Measurements from ENCODE around the gene ASF1B.
"Not testable (repeated sequence)": the region's sequence is repeated elsewhere in the genome, so short reads cannot be mapped to it uniquely, and the experiment has no call there.

Gene ASF1B

GRCh38 chr19:14136509-14137281 lies at the start of gene ASF1B:
Gene ASF1B (minus strand): TSS chr19:14136589. CDS start chr19:14136456, 133 bp downstream.
- peak; percentile 99 for DNase-seq

GRCh38 chr19:14185691-14186090 lies 49.3 kb upstream of the ASF1B start:
- not testable (repeated sequence) for DNase-seq

DNA sequence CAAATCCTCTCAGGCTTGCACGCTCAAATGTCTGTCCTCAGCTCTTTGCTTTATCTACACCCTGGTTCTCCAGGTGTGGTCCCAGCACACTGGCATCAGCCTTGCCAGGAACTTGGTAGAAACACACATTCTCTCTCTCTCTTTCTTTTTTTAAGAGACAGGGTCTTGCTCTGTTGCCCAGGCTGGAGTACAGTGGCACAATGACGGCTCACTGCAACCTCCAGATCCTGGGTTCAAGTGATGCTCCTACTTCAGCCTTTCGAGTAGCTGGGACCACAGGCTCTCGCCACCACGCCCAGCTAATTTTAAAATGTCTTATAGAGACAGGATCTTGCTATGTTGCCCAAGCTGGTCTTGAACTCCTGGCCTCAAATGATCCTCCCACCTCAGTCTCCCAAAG lies 48.8 kb upstream of the ASF1B start:
- DNase-seq, result no peak

DNA sequence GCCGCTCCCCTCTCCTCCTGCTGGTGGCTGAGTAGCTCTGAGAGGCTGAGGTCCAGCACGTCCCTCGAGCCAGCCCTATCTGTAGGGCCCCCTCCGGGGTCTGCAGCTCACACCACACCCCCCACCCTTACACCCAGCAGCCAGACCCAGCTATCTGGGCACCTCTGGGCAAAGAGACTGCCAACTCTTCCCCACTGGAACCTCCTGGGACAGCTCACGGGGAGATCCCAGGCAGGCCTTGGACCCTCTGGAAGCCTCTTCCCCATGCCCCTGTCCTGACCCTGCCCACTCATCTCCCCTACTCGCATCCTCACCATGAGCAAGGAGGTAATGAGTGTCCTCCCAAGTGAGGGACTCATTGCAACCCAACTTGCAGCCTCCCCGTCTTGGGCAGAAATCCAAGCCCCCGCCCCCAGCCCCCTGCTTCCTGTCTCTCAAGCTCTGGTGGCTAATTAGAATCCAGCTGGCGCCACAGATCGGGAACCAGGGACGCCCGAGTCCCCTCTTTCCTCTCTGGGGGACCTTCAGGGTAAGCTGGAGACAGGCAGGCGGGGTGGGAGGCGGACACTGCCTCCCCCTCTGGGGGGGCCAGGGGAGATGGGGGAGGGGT lies 47.5 kb upstream of the ASF1B start:
- DNase-seq, result no peak

DNA sequence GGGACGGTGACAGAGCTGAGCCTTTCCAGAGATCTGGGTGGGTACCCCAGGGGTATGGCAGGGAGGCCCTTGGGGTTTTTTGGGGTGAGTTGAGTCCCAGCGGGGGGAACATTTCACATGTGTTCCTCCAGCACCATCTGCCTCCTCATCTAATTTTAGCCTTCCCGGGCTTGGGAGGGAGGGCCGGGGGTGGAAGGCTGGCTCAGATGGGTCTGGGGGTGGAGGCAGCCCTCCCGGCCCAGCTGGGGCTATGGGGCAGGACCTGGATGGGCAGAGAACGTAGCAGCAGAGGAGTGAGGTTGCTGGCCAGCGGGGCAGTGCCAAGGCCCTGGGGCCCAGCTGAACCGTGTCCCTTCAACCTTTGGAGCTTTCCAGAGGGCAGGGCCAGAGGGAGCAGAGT lies 46.1 kb upstream of the ASF1B start:
- no peak for DNase-seq

GRCh38 chr19:14181906-14182305 lies 45.5 kb upstream of the ASF1B start:
- no peak for DNase-seq

DNA sequence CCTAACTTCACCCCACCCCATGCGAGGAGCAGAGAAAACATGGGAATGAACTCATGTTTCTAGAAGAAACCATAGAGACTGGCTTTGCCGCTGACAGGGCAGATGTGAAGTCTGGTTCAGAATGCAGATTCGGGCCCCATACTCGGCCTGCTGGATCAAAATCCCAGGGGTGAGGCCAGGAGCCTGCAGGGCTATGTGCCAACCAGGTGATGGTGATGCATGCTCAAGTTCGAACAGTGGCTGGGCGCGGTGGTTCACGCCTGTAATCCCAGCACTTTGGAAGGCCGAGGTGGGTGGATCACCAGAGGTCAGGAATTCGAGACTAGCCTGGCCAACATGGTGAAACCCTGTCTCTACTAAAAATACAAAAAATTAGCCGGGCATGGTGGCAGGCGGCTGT lies 44.8 kb upstream of the ASF1B start:
- not testable (repeated sequence) for DNase-seq

- DNase-seq, result no peak
Measured at GRCh38 chr19:14177496-14178074, 41.2 kb upstream of the ASF1B start.

DNA sequence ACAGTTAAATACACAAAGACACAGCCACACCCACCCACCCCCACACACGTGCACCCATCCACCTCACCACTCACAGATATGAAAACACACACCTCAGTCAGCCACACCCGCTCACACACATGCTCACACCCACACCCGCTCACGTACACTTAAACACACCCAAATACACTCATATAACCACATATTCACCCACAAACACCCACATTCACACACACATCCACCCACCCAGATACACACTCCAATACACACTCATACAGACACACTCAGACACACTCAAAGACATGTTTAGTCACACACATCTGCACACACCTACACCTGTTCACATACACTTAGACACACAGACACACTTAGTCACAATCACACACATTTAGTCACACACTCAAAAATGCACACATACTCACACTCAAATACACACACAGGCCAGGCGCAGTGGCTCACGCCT lies 39.0 kb upstream of the ASF1B start:
- DNase-seq, result no peak

GRCh38 chr19:14174883-14175282 lies 38.5 kb upstream of the ASF1B start:
- DNase-seq, result no peak

DNA sequence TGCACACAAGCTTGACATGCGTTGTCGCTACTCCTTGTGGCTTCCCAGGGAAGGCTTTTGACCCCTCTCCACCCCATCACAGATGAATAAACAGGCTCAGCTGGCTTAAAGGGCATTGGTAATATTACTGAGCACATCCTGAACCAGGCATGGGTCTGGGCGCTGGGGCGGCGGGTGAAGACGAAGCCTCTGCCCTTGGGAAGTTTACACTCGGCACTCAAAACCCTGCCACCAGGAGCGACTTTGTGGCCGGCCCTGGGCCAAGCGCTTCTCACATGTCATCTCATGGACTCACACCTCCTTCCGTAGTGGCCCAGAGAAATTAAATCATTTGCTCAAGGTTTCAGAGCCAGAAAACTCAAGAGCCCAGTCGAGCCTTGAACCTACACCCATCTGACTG lies 32.6 kb upstream of the ASF1B start:
- DNase-seq, result no peak

DNA sequence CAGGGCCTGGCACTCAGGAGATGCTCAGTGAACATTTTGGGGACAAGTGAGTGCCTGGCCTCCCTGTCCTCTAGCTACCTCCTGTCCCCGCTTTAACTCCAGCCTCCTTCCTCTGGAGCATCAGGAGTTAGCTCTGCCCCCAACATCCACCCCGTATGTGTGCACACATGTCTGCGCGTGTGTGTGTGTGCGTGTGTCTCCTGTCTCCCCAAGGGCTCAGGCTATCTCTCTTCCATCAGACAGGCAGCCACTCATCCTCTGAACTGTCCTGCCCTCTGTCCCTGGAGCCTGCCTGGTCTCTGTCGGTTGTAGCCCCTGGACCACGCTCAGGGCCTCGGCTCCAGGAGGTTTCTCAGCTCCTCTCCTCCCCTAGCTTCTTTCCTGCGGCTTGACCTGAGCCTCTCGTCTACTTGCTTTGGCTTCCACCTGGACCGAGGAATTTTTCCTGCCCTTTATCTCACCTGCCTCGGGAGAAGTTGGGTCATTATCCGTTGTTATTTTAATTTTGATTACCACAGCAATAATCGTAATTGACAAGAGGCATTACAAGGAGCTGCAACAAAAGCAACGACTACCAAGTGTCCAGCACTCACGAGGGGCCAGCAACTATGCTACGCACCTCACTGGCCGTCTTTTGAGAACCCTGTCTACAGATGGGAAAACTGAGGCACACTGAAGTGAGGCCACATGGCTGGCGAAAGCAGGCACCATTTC lies 32.0 kb upstream of the ASF1B start:
- DNase-seq, result no peak

- DNase-seq, result no peak
Measured at GRCh38 chr19:14167576-14168138, 31.3 kb upstream of the ASF1B start.

DNA sequence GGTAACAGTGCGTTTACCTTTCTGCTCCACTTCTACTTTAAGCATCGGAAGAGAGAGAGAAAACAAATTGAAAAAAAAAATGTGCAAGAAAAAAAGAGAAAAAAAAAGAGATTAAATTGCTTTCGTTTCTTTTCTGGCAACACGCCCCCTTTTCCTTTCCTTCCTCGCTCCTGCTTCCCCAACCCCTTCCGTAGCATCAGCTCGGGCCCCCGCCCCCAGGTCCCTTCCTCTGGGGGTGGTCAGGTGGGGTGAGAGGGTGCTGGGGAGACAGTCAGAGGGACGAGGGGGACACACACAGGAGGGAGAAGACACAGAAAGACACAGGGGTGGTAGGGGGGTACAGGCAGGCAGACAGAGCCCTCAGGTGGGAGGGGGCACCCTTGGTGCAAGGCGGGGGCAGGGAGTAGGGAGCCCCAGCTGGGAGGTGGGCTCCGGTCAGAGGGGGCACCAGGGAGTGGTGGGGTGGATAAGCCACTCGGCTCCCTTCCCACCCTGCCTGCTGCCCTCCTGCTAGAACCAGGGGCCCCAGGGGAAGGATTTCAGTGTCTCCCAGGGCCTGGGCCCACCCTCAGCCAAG lies 30.7 kb upstream of the ASF1B start:
- no peak for DNase-seq

GRCh38 chr19:14165990-14166830 lies 29.8 kb upstream of the ASF1B start:
- no peak for DNase-seq

DNA sequence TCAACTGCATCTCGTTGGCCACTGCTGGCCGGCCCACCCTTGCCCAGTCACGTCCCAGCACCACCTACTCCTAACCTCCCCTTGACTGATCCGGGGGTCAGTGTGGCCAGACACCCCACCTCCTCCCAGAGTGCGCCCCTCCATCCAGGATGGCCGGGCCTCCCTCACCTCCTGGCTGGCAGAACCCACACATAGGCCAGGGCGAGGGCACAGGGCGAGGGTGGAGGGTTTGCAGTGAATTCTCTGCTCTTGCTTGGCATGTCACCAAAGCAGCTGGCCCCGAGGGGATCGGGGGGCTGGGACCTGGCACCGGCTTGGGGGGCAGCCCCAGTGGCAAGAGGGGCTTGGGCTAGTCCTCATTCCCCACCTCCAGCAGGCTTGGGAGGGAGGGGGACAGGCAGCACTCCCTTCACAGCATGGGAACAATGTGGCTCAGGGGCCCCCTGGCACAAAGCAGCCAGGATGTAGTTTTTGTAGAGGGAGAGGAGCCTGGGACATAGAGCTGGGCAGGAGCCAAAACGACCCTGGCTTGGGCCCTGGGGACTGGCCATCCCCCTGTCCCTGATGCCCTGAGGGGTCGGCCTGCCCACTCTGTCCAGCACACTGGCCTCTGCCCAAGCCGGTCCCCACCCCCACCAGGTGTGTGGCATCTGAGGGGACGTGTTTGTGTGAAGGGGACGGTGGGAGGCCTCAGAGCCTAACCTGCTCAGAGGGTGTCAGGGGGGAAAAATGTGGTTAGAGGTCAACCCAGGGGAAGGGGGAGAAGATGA lies 28.5 kb upstream of the ASF1B start:
- DNase-seq, result no peak

DNA sequence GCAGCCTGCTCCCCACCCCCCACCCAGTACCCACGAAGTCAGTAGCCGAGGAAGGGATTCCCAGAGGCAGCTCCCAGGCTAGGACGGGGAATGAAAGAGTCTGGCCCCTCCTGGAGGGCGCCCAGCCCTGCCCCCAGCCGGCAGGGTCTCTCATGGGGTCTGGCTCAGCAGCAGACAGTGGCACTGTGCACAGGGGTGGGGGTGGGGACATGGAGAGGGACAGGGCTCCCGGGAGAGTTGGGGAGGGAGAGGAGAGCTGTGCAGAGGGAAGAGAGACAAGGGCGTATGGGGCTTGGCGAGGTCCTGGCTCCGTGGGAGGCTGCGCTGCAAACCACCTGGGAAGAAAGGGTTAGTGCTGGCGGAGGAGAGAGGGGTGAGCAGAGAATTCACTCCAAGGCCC lies 27.7 kb upstream of the ASF1B start:
- no peak for DNase-seq

- no peak for DNase-seq
Measured at GRCh38 chr19:14162871-14163297, 26.5 kb upstream of the ASF1B start.

- DNase-seq, result no peak
Measured at GRCh38 chr19:14161305-14161704, 24.9 kb upstream of the ASF1B start.

GRCh38 chr19:14160017-14160703 lies 23.8 kb upstream of the ASF1B start:
- DNase-seq, result no peak

Data from SIG-M5 (cell line).